HepG2 (cell line): ENCODE data around the gene CAD. TPM values are rescaled to one million over a fixed set of nuclear protein-coding genes. Genes with fewer than 3 reads are reported as not detected.

Experiments used
- ARHGAP35 ChIP-seq: sonication (generic); formaldehyde crosslinking; IDR thresholded peaks from 2 replicates; pipeline ENCODE4 v1.9.0; 2022; ENCODE audit warnings: mild to moderate bottlenecking, inconsistent platforms, moderate library complexity, missing genetic modification reagents, borderline replicate concordance
- CAMTA2 ChIP-seq: sonication (generic); formaldehyde crosslinking; IDR thresholded peaks from 2 replicates; pipeline ENCODE4 v1.4.0; 2020; ENCODE audit warnings: mild to moderate bottlenecking, missing genetic modification reagents, borderline replicate concordance
- GPN1 ChIP-seq: sonication (generic); formaldehyde crosslinking; IDR thresholded peaks from 2 replicates; pipeline ENCODE4 v1.5.1; 2020; ENCODE audit warnings: missing genetic modification reagents, borderline replicate concordance
- HNF1B ChIP-seq: sonication (generic); formaldehyde crosslinking; IDR thresholded peaks from 2 replicates; pipeline ENCODE4 v1.5.1; 2020; ENCODE audit warnings: mild to moderate bottlenecking, moderate library complexity, missing genetic modification reagents
- MED8 ChIP-seq: sonication (generic); formaldehyde crosslinking; IDR thresholded peaks from 2 replicates; pipeline ENCODE4 v1.8.1; 2023; ENCODE audit warnings: mild to moderate bottlenecking, missing genetic modification reagents; ENCODE audit not compliant: insufficient replicate concordance
- NCOA1 ChIP-seq: sonication (generic); formaldehyde crosslinking; IDR thresholded peaks from 2 replicates; pipeline ENCODE4 v1.9.0; 2021; ENCODE audit warnings: missing genetic modification reagents
- SOX5 ChIP-seq: IDR thresholded peaks from 2 replicates; pipeline ENCODE4 v1.6.1; 2016; ENCODE audit warnings: borderline replicate concordance
- TARDBP ChIP-seq: sonication (generic); formaldehyde crosslinking; IDR thresholded peaks from 2 replicates; pipeline ENCODE4 v1.8.0; 2022; ENCODE audit warnings: mild to moderate bottlenecking, missing genetic modification reagents
- TSC22D2 ChIP-seq: sonication (generic); formaldehyde crosslinking; IDR thresholded peaks from 2 replicates; pipeline ENCODE4 v1.5.1; 2020; ENCODE audit warnings: missing genetic modification reagents, mild to moderate bottlenecking, borderline replicate concordance
- WIZ ChIP-seq: sonication (generic); formaldehyde crosslinking; IDR thresholded peaks from 2 replicates; pipeline ENCODE4 v1.5.1; 2020; ENCODE audit warnings: mild to moderate bottlenecking, missing genetic modification reagents
- ZFP91 ChIP-seq: sonication (generic); formaldehyde crosslinking; IDR thresholded peaks from 2 replicates; pipeline ENCODE4 v1.9.0; 2022; ENCODE audit warnings: missing genetic modification reagents, mild to moderate bottlenecking, borderline replicate concordance
- ZNF138 ChIP-seq: sonication (generic); formaldehyde crosslinking; IDR thresholded peaks from 2 replicates; pipeline ENCODE4 v1.5.0; 2020; ENCODE audit warnings: mild to moderate bottlenecking, low read depth, missing genetic modification reagents
- ZNF230 ChIP-seq: sonication (generic); formaldehyde crosslinking; IDR thresholded peaks from 2 replicates; pipeline ENCODE4 v1.4.0; 2020; ENCODE audit warnings: mild to moderate bottlenecking, missing genetic modification reagents
- ZNF451 ChIP-seq: sonication (generic); formaldehyde crosslinking; IDR thresholded peaks from 2 replicates; pipeline ENCODE4 v1.5.0; 2020; ENCODE audit warnings: mild to moderate bottlenecking, missing genetic modification reagents
- ZNF652 ChIP-seq: IDR thresholded peaks from 2 replicates; pipeline ENCODE4 v1.6.1; 2016; ENCODE audit warnings: low read depth, borderline replicate concordance
- ZNF678 ChIP-seq: sonication (generic); formaldehyde crosslinking; IDR thresholded peaks from 2 replicates; pipeline ENCODE4 v1.4.0; 2020; ENCODE audit warnings: mild to moderate bottlenecking, missing genetic modification reagents
- ZNF766 ChIP-seq: sonication (generic); formaldehyde crosslinking; IDR thresholded peaks from 2 replicates; pipeline ENCODE4 v1.5.0; 2020; ENCODE audit warnings: missing genetic modification reagents, borderline replicate concordance
- ZXDC ChIP-seq: sonication (generic); formaldehyde crosslinking; IDR thresholded peaks from 2 replicates; pipeline ENCODE4 v1.5.0; 2020; ENCODE audit warnings: mild to moderate bottlenecking, missing genetic modification reagents
- polyA plus RNA-seq, 8 experiments: library from polyadenylated mRNA; depleted of rRNA in 3 of 8; stranded (reverse) in 7 of 8; unstranded in 1 of 8; fragments of >200 nt; fragmentation: Illumina TruSeq in 4 of 8; extraction: Trizol in 4 of 8; gene quantifications; 2 replicates each; pipeline versions ENCODE4 v1.2.1 to v1.2.3, GENCODE V29; 2011 to 2016; ENCODE audit warnings: low read depth in 4 of 8, missing spikeins in 1 of 8, mixed read lengths in 1 of 8; ENCODE audit not compliant: insufficient read depth in 1 of 8
- total RNA-seq, 5 experiments: library from RNA; depleted of rRNA; stranded (reverse); fragments of >200 nt; fragmentation: Illumina TruSeq; extraction: Trizol; gene quantifications; 2 replicates each; pipeline ENCODE4 v1.2.3, GENCODE V29; 2016; ENCODE audit warnings: low read depth in 1 of 5
- TF ChIP-seq, protein P1 (sequence below): sonication (generic); formaldehyde crosslinking; IDR thresholded peaks from 2 replicates; pipeline ENCODE4 v1.8.0; 2023; ENCODE audit warnings: mild to moderate bottlenecking, missing genetic modification reagents
- TF ChIP-seq, protein P2 (sequence below): IDR thresholded peaks from 2 replicates; pipeline ENCODE4 v1.6.1; 2016; ENCODE audit warnings: mild to moderate bottlenecking, missing biosample characterization, missing genetic modification reagents
- TF ChIP-seq, protein P3 (sequence below): sonication (generic); formaldehyde crosslinking; IDR thresholded peaks from 2 replicates; pipeline ENCODE4 v1.4.0; 2020; ENCODE audit warnings: missing genetic modification reagents

Gene CAD
- total and polyA plus RNA-seq, 2 of the 13 experiments (the other 11 are each of a cell fraction or from before 2014, with no cell fraction given), result 21.7 to 37.0 TPM

DNA sequence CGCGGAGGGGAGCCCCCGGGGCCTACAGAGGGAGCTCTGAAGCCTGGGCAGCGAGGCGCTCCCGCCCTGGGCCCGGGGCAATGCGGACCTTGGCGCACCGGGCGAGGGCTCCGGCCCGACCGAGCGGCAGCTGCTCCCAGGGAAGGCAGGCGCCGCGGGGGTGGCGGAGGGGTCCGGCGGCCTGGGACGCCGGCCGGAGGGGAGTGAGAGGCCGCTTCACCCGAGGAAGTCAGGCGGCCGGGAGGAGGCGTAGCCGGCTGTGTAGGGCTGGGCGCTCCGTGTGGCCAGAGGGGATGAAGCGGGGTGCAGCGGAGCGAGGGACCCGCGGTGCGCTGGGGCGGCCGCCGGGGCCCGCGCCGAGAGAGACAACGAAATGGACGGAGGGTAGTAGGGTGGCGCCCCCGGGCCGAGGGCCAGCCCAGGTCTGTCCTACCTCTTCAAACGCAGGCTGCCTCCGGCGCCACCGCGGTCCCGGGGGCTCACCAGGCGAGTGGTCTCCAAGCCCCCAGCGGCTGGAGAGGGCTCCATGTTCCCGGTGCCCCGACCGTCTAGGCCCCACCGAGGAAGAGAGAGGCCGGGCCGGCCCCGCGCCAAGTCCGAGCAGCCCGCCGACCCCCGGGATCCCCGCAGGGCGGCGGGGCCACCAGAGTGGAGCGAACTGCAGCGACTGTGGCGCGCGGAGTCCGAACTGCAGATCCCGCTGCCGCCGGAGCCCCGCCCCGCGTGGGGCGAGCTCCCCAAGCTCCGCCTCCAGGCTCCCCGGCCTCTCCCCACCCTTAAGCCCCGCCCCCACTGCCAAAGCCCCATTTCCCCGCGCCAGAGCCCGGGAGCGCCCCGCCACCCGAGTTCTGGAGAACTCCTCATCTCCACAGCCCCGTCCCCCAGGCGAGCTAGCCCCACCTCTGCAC, 45.5 kb downstream of the CAD start, which contains the start of gene SLC30A3 (continued):
- TF ChIP-seq ZXDC (no peak), ZNF678 (CRISPR knock-in tag) (no peak), CAMTA2 (CRISPR knock-in tag) (no peak), NCOA1 (CRISPR knock-in tag) (no peak), SOX5 (CRISPR knock-in tag) (no peak), MED8 (CRISPR knock-in tag) (no peak), ZNF138 (CRISPR knock-in tag) (no peak), ZNF766 (CRISPR knock-in tag) (no peak), ZNF652 (CRISPR knock-in tag) (no peak), TARDBP (CRISPR knock-in tag) (no peak), ARHGAP35 (no peak), TSC22D2 (CRISPR knock-in tag) (no peak), ZNF451 (no peak), ZNF230 (CRISPR knock-in tag) (no peak), WIZ (CRISPR knock-in tag) (no peak), GPN1 (CRISPR knock-in tag) (no peak), ZFP91 (CRISPR knock-in tag) (0 out of 2 replicates have a peak, but pooled peaks have one; percentile 30), HNF1B (no peak)
- TF ChIP-seq, protein P1, sequence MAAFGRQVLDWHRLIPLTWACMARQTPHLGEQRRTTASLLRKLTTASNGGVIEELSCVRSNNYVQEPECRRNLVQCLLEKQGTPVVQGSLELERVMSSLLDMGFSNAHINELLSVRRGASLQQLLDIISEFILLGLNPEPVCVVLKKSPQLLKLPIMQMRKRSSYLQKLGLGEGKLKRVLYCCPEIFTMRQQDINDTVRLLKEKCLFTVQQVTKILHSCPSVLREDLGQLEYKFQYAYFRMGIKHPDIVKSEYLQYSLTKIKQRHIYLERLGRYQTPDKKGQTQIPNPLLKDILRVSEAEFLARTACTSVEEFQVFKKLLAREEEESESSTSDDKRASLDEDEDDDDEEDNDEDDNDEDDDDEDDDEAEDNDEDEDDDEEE (CRISPR knock-in tag), result no peak; the same call in 1 of the 2 replicates
- TF ChIP-seq, protein P2, sequence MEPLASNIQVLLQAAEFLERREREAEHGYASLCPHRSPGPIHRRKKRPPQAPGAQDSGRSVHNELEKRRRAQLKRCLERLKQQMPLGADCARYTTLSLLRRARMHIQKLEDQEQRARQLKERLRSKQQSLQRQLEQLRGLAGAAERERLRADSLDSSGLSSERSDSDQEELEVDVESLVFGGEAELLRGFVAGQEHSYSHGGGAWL (CRISPR knock-in tag), result no peak
- TF ChIP-seq, protein P3, sequence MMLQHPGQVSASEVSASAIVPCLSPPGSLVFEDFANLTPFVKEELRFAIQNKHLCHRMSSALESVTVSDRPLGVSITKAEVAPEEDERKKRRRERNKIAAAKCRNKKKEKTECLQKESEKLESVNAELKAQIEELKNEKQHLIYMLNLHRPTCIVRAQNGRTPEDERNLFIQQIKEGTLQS, result 0 out of 2 replicates have a peak, but pooled peaks have one; percentile 9
